ACHN (cell line): ENCODE measurements around the gene PRPF4.

Experiments
- DNase-seq: peaks from one replicate; pipeline ENCODE4 v3.0.0-alpha.2; 2015
- in situ Hi-C: cut with HindIII; loops from 2 replicates; pipeline ENCODE4 v1.10.0; 2017; ENCODE audit warnings: low sequenced_read_pairs, low pct_ligation_motif_present, low pct_unique_long_range_greater_than_20kb

PRPF4 gene

DNA sequence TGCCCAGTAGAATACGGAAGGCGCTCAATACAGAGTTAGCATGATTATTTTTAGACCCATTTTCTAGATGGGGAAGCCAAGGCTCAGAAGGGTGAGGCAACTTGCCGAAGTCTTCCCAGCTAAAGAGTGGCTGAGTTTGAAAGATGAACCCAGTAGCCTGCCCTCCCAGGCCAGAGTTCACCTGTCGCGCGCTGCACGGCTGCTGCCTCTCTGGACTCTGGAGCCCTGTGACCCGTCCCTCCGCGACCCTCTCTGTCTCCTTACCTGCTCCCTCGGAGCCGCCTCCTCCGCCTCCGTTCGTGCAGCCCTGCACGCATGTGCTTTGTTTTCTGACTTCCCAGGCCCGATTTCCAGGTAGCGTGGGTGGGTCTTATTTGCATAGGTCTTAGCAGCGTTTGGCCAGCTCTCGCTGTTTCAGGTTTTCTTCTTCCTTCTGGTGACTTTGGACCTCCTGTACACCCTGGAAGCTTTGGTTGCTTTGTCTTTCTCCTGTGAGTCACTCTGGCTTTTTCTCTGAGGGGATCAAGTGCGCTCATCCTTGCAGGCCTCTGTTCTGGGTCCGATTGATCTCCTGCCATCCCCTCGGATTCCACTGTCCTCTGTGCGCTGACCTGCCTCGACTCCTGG lies 27.4 kb downstream of the PRPF4 start, which contains the start of gene RNF183:
Gene RNF183 (minus strand): TSS at position 585 of the 627 bp plus-strand sequence. CDS start 5,192 bp downstream, outside the sequence.
- no peak for DNase-seq
- in situ Hi-C loops, result no loop called here

- in situ Hi-C loops, result no loop called here
- DNase-seq, result no peak
Observed at GRCh38 chr9:113306566-113306965, 31.1 kb downstream of the PRPF4 start.

DNA sequence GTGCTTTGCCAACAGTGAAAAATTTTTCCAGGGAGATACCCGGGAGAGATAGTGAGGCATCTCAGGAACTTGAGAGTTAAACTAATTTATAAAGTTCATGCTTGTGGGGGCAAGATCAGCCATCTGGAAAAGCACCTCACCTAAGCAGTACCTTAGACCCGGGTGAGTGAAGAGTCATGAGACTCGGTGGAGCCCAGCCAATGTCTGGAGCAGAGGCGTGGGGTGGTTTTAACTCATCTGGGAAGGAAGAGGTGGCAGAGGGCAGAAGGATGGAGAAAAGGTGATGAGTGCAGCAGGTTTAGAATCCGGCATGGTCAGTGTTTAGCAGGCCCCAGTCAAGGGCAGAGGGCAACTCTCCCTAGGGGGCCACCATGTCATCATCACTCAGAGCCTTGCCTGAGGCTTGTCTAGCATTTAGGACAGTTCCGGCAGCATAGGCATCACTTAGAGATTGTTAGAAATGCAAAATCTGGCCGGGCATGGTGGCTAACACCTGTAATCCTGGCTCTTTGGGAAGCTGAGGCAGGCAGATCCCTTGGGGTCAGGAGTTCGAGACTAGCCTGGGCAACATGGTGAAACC lies 32.0 kb downstream of the PRPF4 start:
- in situ Hi-C loops, result no loop called here
- DNase-seq, result no peak

DNA sequence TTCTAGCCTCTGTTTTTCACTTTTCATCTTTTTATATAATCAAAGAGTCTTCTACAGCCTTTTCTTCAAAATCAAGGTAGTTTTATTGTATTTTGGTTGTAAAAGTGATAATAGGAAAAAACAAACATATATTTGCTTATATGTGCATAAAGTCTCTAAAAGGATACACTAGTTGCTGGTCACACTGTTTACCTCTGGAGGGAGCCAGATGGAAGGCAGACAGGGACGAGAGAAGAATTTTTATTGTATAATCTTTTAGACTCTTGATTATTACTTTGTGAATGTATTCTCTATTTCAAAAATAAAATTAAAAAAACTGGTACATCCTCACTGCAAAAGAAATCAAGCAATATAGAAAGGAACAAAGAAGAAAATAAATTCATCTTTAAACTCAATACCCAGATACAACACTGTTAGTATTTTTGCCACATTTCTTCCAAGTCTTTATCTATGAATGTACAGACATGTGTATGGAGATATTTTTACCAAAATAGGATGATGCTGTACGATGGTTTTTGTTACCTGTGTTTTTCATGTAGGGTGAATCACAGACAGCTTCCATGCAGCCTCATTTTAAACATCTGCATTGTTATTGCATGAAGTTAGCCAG lies 33.9 kb downstream of the PRPF4 start:
- in situ Hi-C loops, result no loop called here
- DNase-seq, result peak; percentile 45

GRCh38 chr9:113310538-113310937 lies 35.1 kb downstream of the PRPF4 start:
- in situ Hi-C loops, result no loop called here
- DNase-seq, result no peak

DNA sequence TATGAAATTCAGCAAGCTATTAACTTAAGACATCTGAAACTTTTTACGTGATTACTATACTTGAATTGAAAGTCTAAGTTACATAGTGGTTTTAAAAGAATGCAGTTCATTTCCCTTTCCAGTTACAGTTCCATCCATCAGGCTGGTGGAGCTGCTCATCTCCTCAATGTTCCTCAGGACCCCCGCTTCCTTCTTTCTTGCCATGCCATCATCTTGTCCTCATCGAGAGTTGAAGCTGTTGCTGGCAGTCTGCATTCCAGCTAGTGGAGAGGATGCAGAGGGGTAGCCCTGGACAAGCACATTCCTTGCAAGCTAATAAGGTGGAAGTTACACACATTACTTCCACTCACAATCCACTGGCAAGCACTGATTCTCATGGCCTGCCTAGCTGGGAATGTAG lies 36.5 kb downstream of the PRPF4 start:
- in situ Hi-C loops, result no loop called here
- no peak for DNase-seq

DNA sequence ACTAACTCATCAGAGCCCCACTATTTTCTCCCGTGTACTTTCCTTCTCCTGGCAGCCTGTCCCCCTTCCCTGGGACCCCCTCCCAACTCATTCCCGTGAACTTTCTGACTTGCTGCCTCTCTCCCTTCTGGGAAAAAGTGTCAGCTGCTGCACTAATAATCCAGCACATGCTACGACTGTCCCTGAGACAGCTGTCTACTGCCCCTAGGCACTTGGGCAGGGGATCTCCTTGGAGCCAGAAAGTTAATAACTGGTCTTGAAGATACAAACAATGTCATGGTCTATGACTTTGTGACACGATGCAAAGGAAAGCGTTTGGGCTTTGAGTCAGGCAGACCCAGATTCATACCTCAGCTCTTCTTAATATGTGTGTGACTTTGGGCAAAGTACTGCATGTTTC lies 37.8 kb downstream of the PRPF4 start:
- no peak for DNase-seq
- in situ Hi-C loops, result no loop called here

- in situ Hi-C loops, result no loop called here
- no peak for DNase-seq
Observed at GRCh38 chr9:113315231-113315630, 39.8 kb downstream of the PRPF4 start.

GRCh38 chr9:113316030-113316429 lies 40.6 kb downstream of the PRPF4 start:
- no peak for DNase-seq
- in situ Hi-C loops, result no loop called here

- in situ Hi-C loops, result no loop called here
- no peak for DNase-seq
Observed at GRCh38 chr9:113317777-113318176, 42.3 kb downstream of the PRPF4 start.

DNA sequence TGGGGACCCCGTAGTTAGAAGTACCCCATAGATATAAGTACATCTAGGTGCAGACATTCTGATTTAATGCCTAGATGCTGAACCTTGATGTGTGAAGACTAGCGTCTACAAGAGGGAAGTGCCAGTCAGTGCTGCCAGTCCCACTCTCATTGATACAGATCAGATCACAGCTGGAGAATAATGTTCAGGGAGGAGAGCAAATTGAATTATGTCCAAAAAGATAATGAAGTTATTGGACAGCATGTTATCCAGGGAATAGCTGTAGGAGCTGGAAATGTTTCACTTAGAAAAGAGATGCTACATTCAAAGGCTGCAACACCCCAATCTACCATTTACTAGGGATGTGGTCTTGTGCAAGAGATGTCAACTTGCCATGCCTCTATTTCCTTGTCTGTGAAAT lies 43.6 kb downstream of the PRPF4 start:
- DNase-seq, result no peak

GRCh38 chr9:113320051-113320450 lies 44.6 kb downstream of the PRPF4 start:
- in situ Hi-C loops, result no loop called here

More for the DNA sequence above, 43.6 kb downstream of the PRPF4 start:
- in situ Hi-C loops, result no loop called here

GRCh38 chr9:113322671-113323070 lies 47.2 kb downstream of the PRPF4 start:
- DNase-seq, result no peak
- in situ Hi-C loops, result no loop called here

More at GRCh38 chr9:113320051-113320450, 44.6 kb downstream of the PRPF4 start:
- no peak for DNase-seq

GRCh38 chr9:113326230-113326629 lies 50.8 kb downstream of the PRPF4 start:
- DNase-seq, result no peak
- in situ Hi-C loops, result no loop called here

DNA sequence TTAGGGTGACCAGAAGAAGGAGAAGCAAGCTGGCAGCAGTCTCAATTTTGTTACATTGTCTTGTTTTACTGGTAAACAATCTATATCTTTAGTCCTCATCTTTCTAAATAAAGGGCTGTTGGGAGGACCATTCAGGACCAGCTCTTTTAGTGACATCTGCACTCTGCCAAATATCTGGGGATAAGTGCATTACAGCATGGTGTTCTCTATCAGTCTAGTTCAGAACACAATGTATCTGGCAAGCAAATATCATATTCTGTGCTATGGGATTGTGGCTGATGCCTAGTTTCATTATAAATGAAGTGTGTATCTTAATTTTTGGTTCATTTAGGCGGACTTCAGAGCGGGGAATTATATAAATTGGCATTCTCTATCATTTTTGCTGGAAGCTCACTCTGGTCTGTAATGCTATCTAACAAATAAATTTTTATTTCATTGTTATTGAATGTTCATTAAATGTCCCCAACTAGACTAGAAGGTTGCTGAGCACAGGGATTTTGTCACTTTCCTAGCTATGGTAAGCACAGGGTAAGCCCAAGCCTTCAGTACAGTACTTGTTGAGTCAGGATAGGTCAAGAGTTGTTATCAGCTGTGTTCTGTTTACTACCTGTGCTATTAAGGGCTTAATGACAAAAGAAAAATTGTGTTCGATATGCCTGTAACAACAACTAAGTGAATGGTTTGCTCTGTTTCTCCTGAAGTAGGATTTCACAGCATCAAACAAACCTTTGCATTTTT lies 52.8 kb downstream of the PRPF4 start:
- in situ Hi-C loops, result no loop called here
- DNase-seq, result no peak

GRCh38 chr9:113331780-113332179 lies 56.3 kb downstream of the PRPF4 start:
- in situ Hi-C loops, result no loop called here
- no peak for DNase-seq

GRCh38 chr9:113337714-113338113 lies 62.3 kb downstream of the PRPF4 start:
- DNase-seq, result no peak
- in situ Hi-C loops, result no loop called here

DNA sequence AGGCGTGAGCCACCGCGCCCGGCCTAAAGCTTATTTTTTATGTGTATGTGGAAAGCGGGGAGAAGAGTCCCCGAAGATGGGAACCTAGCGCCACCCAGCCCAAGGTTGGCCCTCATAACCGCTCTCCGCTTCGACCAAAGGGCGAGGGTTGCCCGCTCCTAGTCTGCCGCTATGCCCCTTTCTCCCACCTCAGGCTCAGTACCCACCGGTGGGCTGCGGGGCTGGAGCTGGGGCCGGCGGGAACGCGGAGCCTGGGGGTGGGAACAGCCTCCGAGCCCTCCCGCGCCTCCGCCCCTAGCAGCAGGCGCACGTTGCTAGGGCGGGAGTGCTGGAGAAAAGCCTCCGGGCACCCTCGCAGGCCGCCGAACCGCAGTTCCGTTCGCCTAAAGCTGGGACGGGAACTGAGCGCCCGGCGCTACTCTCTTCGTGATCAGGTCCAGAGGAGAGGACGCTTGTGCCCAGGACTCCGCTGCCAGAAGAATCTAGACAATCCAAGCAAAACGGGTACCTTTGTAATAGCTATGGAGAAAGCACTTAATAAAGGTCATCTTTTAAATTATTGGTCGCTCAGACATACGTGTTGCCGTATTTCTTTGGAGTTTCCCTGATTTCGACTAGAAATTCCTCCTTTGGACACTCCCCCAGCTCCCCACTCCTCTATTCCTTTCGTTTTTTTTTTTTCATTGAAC lies 64.7 kb downstream of the PRPF4 start, which contains the start of gene WDR31:
Gene WDR31 (minus strand): TSS at position 265 of the 689 bp plus-strand sequence. CDS start 8,253 bp downstream, outside the sequence.
- peak; percentile 84 for DNase-seq
- in situ Hi-C loops, result no loop called here
